Myocyte (in vitro differentiated cells): Measurements from ENCODE around the gene ZSCAN10. TPM values are rescaled to one million over a fixed set of nuclear protein-coding genes. Genes with fewer than 3 reads are reported as not detected.

Experiments
- DNase-seq: peaks from one replicate; pipeline ENCODE4 v3.0.0-alpha.2; 2012; ENCODE audit warnings: low read depth
- total RNA-seq: library from RNA; depleted of rRNA; stranded (reverse); fragments of >200 nt; gene quantifications from 2 replicates; pipeline ENCODE4 v1.2.3, GENCODE V29; 2014

Gene ZSCAN10
- total RNA-seq, 1 donor from 2014 or later = not detected

DNA sequence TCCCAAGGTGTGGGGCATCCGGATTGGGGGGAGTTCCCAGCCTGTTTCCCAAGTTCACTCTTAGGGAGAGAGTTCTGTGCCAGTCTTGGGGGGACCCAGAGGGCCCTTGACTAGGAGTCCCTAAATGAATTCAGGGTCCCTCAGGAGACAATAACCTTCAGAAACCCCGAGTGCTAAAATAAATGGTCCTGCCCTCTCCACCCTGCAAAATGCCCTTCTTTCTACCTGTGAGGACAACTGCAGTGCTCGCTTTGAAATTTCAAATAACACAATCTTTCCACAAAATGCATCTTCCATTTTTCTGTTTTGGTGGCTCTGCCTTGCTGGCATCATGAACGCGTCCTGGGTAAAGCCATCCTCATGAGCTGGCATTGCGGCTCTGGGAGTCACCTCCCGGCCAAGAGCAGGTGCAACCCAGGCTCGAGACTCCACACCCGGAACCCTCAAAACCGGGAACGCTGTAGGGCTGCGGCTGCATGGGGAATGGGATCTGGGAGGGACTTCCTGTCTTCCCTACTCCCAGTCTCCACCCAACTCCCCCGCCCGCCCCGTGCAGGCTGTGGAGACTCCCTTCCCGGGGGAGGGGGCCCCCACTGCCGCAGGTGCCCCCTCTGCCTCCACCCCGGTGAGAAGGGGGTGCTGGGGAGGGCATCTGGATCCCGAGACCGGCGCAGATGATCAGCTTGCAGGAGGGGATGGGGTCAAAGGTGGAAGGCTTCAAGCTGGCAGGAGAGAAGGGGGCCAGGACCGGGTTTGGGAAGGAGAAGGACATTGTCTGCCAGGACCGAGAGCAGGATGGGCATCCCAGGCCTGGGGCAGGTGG is 13.2 kb upstream of the ZSCAN10 start, which contains the start of gene ZNF205:
TSS of gene ZNF205 (plus strand) at position 529 of the 823 bp plus-strand sequence. CDS start 845 bp downstream, outside the sequence.
- peak; percentile 91 for DNase-seq

DNA sequence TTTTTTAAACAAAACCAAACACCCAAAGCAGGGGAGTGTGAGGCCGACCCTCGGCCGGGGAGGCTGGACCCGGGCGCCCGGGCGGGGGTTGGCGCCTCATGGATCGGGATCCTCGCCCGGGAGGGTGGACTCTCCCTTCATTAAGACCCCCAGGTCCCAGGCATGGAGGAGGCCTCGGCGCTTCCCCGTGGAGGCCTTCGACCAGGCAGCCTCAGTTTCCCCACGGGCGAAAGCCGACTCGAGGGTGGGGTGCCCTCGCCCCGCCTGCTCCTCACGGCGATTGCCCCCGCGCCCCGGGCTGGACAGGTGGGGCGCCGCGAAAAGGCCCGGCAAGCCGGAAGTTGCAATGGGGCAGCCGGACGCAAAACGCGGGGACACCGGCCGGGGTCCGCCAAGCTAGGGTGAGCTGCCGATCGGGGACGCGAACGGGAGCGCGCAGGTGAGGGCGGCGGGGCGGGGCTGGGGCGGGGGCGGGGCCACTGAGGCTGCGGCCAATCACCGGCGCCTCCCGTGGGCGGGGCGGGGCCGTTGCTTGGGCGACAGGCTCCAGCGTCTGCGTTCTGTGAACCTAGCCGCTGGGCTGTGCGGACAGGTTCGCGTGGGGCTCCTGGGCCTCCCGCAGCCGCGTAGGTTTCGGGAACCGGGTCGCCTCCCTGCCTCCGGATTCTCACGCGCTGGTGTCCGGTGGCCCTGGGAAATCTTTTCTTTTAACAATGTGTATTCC is 7.3 kb upstream of the ZSCAN10 start:
- DNase-seq = peak; percentile 88

DNA sequence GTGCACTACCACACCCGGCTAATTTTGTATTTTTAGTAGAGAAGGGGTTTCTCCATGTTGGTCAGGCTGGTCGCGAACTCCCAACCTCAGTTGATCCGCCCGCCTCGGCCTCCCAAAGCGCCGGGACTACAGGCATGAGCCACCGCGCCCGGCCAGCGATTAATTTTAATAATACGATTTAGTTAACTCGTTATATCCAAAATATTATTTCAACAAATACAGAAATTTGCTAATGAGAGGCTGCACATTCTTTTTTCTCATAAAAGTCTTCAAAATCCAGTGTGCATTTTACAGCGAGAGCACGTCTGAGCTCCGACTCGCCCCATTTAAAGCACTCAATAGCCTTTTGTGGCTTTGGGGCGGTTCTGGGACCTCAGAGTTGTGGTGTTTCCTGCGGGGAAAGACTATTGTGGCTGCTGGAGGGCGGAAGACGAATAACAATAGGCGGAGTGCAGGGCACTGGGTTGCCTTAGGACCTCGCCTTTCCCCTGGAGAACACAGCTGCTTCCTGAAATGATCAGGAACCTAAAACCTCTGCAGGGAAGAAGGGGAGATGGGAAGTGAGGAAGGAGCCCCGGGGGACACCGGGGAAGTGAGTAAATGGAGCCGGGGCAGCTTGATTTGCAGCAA is 2.9 kb upstream of the ZSCAN10 start:
- DNase-seq = no peak

DNA sequence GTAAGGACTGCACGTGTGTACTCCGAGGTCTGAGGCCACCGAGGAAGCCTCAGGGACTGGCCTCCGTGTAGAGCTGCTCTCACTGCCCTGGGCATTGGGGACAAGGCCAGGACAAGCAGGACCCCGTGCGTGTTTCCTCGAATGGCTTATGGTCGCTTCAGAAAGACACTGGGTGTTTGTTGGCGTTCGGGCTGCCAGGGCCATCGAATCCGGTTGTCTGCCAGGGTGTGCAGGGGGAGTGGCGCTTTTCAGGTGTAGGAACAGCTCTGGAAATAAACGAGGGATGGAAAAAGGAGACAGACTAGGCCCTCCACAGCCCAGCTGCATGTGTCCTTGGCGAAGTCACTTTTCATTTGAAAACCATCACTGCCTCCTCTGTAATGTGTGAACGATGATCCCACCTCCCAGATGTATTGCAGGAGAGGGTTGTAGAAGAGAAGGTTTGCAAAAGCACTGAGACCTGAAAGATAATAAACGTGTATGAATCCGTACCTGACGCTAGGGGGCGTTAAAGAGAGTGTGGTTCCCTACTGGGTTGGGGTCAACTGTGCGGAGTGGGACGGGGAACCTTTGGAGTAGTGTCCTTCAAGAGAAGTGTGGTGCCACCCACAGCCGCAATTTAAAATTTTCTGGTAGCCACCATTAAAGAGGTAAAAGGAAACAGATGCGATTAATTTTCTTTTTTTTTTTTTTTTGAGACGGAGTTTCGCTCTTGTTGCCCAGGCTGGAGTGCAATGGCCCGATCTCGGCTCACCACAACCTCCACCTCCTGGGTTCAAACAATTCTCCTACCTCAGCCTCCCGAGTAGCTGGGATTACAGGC is 2.1 kb upstream of the ZSCAN10 start:
- DNase-seq = no peak

DNA sequence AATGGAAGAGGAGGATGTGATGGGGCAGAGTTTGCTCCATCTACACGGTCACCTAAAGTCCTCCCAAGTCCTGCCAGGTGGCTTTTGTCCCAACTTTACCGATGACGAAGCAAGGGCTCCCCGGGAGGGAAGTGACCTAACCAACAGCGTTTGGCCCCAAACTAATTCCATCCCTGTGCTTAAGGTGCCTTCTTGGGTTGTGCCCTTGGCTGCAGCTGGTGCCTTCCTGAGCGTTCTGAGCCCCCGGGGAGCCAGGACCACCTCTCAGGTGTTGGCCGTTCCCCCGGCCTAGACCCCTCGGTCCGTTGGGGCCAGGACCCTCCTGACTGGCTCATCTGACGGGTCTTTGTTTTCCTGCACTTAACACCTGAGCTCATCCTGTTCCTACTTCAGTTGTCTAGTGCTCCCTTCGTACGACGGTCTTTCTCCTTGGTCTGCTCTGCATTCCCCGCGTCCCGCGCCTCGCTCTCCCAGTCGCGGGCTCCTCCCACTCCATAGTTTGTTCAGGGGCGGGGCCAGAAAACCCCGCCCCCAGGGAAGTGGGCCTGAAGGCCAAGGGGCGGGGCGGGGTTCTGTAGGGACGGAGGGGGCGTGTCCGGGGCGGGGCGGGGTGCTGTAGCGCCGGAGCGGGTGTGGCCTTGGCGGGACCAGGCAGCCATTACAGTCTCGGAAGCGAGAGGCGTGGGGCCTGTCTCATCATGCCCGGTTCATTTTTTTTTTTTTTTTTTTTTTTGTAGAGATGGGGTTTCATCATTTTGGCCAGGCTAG is 822 bp upstream of the ZSCAN10 start:
- DNase-seq = peak; percentile 79

DNA sequence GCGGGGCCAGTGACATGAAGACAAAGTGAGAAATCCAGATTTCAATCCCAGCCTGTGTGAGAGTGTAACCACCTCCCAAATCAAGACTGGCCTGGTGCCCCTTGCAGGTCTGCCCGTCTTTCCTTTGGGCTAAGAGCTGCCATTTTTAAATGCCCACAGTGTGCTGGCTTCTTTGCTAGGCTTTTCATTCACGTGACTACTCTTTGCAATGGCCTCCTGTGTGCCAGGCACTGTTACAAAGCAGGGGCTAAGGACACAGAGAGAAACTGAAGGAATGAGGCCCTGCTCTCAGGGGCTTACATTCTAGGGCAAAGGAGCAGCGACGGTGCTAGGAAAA is 269 bp upstream of the ZSCAN10 start:
- DNase-seq = no peak

DNA sequence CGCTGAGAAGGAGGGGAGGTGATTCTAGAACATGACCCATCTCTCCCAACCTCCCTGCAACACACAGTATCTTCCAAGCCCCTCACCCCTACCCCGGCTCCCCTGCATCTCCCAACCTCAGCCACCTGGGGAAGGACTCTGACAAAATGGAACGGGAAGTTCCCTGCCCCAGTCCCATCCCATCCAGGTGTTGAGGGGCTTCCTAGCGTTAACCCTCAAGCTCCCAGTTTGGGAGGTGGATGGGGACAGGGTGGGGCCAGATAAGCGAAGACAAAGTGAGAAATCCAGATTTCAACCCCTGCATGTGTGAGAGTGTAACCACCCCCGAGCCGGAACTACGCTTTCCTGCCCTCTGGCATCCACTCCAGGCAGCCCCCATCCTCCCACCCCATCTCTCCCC is 1.8 kb downstream of the ZSCAN10 start:
- no peak for DNase-seq

DNA sequence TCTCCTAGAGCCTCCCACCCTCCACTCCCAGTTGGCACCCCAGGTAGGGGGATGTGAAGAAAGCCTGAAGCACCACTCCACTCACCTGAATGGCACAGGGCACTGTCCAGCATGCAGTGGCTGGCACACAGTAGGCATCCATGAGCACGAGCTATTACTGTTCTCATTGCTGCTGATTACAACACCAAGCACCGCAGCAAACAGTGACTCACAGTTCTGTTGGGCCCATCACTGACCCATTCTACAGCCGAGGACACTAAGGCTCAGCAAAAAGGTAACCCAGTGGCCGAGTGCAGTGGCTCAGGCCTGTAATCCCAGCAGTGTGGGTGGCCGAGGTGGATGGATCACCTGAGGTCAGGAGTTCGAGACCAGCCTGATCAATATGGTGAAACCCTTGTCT is 2.7 kb downstream of the ZSCAN10 start:
- no peak for DNase-seq

DNA sequence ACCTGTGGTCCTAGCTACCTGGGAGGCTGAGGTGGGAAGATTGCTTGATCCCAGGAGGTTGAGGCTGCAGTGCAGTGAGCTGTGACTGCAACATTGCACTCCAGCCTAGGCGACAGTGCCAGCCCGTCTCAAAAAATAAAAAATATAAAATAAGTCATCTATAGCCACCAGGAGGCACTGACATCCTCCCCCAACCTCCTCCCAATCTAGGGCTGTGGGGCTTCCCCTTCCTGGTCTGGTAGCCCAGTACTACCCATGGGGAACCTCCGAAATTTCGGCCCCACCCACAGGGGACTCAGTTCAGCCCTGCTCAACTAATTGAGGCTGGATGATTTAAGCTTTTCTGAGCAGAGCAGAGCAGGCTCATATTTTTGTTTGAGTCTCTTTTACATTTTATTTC is 3.2 kb downstream of the ZSCAN10 start:
- DNase-seq = no peak

DNA sequence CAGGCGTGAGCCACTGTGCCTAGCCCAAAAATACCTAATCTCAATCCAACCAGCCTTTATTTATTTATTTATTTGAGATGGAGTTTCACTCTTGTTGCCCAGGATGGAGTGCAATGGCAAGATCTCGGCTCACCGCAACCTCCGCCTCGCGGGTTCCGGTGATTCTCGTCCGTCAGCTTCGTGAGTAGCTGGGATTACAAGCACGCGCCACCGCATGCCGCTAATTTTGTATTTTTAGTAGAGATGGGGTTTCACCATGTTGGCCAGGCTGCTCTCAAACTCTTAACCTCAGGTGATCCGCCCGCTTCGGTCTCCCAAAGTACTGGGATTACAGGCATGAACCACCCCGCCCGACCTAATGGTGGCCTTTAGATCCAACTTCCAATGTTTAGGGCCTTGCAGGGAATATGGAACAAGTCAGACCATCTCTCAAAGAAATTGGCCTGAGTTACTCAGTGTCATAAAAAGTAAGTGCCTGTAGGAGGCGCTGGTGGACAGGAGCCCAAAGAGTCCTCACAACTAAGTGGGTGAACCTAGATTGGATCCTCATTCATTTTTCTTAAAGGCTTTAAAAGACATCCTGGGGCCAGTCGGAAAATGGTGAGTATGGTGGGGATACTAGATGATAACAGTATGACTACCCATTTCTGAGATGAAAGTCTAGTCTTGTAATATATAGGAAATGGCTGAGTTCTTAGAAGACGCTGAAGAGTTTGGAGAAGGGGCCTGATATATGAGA is 4.6 kb downstream of the ZSCAN10 start:
- DNase-seq = peak; percentile 63

DNA sequence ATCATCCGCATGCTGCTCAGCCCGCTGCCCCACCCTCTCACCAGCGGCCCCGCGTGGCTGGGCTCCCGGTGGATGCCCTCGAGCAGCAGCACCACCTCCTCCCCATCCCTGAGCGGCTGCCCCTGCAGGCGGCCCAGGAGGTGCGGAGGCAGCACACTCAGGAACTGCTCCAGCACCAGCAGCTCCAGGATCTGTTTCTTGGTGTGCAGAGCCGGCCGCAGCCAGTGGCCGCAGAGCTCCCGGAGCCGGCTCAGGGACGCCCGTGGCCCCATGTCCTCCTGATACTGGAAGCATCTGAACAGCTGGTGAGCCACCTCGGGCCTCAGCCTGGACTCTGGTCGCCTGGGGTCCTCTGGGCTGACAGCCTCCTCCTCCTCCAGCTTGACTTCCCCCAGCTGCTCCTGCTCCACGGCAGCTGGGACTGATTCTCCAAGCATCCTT is 6.6 kb downstream of the ZSCAN10 start:
- no peak for DNase-seq

DNA sequence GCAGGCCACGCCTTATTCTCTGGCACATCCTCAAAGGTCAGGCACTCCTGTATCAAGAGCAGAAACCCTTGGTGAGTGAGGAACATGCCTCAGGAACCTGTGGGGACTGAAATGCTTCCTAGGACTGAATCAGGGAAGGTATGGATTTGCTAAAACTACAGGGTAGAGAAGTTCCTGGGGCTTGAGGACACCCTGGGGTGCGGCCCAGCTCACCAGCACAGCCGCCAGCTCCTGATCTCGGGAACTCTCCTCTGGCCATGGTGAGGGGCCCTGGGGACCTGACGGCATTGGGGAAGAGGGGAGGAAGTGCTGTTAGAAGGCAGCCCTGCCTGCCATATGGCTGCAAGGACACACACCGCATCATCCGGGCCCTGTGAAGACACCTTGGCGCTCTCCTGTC is 7.5 kb downstream of the ZSCAN10 start:
- DNase-seq = no peak

DNA sequence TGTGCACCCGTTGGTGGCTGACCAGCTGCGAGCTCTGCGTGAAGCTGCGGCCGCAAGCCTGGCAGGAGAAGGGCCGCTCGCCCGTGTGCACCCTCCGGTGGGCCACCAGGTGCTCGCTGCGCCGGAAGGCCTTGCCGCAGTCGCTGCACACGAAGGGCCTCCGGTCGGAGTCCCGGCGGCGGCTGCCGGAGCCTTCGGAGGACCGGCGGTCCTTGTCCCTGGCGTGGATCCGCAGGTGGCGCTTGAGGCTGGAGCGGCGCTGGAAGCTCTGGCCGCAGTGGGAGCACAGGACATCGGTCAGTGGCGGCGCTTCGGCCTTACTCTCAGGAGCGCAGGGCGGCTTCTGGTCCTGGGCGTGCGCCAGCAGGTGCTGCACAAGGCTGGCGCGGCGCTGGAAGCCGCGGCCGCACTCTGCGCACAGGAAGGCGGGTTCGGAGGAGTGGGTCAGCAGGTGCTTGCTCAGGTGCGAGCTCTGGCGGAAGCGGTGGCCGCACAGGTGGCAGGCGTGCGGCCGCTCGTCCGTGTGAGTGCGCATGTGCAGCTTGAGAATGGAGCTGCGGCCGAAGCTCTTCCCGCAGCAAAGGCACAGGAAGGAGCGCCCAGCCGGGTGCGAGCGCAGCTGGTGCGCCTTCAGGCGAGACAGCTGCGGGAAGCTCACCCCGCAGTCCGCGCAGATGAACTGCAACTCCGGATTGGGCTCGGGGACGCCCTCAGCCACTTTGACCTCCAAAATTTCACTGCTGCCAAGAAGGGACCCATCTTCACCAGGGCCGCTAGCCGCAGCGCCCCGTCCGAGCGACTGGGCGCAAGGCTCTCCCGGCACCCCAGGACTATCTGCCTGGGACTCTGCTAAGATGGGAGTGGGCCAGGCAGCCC is 9.1 kb downstream of the ZSCAN10 start:
- no peak for DNase-seq

DNA sequence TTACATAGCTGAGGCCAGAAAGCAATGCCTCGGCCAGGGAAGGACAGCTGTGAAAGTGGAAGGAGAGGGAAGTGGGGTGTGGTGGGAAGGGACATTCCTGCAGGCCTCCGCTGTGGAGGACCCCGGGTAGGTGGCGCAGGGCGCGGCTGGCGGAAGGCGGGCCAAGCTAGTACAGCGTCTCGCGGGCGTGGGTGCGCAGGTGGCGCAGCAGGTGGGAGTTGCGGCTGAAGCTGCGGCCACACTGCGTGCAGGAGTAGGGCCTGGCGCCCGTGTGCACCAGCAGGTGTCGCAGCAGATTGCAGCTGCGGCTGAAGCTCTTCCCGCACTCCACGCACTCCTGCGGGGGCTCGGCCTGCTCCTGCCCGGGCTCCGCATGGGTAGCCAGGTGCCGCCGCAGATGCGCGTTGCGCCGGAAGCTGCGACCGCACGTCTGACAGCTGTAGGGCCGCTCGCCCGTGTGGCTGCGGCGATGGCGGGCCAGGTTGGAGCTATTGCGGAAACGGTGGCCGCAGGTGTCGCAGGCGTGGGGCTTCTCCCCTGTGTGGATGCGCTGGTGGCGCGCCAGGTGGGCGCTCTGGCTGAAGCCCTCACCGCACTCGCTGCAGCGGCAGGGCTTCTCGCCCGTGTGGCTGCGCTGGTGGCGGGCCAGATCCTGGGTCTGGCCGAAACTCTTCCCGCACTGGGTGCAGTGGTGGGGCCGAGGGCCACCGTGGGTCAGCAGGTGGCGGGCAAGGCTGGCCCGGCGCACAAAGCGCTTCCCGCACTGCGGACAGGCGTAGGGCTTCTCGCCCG is 10.0 kb downstream of the ZSCAN10 start:
- DNase-seq = no peak

DNA sequence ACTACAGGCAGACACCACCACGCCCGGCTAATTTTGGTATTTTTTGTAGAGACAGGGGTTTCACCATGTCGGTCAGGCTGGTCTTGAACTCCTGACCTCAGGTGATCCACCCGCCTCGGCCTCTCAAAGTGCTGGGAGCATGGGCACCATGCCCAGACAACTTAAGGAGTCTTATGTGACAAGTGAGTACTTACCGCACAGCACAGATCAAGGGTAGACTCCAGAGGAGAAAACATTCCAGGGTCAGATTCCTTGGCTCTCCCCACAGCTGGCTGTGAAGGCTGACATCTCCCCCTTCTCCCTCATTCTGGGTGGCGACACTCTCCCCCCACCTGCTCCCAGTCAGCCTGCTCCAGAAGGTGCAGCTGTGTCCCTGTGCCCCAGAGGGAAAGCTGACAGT is 10.6 kb downstream of the ZSCAN10 start:
- DNase-seq = no peak

DNA sequence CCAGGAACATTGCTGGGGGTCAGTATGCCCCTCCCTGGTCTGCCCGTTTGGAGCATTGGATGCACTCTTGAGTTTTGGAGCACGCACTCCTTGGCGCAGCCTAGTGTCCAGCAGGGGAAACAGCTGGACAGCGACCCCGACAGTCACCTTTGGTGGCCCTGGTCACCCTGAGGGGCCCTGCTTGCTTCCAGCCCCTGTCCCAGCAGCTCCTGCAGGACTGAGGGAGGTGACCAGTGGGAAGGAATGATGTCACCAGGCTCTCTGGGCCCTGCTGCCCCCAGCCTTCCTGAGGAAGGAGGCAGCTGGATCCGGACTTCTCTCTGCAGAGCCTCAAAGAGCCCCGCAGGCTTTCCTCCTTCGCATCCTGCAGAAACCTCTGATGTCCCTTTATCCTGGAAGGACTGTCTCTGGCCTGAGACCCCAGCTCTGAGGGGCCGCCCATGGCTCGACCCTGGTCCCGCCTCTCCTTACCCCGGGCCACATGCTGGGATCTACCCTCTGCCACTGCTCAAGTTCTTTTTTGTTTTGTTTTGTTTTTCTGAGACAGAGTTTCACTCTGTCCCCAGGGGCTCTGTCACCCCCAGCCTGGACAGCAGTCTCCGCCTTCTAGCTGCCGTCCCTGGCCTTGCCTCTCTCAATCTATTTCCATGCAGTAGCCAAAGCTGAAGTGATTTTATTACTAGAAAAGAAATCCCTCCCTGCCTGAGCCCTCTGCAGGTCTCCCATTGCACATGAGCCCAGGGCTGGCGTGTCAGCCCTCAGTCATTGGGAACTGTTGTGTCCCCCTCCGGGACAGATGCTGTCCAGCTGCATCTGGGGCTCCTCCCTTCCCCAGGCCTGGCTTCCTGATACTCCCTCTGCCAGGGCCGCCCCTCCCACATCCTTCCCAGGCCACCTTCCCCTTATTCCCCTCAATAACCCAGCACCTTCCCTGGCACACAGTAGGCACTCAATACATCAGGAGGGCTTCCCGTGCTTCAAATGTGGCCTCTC is 11.6 kb downstream of the ZSCAN10 start:
- DNase-seq = no peak
